ENCODE results near the gene SMG9.

GRCh38 chr19:43789029-43789428, 34.3 kb upstream of the SMG9 start:
- TF ChIP-seq CTCF (conservative IDR thresholded peaks at IDR 0.05 in 1 of 2, IDR thresholded peaks at IDR 0.05 in 1 of 2; ENCODE audit: low read depth in 1 of 2, low read length in 2 of 2) (no peak), EZH2 (IDR thresholded peaks at IDR 0.05; ENCODE audit: low read length, missing control alignments) (no peak)

Measured in fibroblast of lung (primary cell).